ENCODE results near the gene STARD8.
"Not testable (repeated sequence)": the region's sequence is repeated elsewhere in the genome, so short reads cannot be mapped to it uniquely, and the experiment has no call there.

The STARD8 gene, protein sequence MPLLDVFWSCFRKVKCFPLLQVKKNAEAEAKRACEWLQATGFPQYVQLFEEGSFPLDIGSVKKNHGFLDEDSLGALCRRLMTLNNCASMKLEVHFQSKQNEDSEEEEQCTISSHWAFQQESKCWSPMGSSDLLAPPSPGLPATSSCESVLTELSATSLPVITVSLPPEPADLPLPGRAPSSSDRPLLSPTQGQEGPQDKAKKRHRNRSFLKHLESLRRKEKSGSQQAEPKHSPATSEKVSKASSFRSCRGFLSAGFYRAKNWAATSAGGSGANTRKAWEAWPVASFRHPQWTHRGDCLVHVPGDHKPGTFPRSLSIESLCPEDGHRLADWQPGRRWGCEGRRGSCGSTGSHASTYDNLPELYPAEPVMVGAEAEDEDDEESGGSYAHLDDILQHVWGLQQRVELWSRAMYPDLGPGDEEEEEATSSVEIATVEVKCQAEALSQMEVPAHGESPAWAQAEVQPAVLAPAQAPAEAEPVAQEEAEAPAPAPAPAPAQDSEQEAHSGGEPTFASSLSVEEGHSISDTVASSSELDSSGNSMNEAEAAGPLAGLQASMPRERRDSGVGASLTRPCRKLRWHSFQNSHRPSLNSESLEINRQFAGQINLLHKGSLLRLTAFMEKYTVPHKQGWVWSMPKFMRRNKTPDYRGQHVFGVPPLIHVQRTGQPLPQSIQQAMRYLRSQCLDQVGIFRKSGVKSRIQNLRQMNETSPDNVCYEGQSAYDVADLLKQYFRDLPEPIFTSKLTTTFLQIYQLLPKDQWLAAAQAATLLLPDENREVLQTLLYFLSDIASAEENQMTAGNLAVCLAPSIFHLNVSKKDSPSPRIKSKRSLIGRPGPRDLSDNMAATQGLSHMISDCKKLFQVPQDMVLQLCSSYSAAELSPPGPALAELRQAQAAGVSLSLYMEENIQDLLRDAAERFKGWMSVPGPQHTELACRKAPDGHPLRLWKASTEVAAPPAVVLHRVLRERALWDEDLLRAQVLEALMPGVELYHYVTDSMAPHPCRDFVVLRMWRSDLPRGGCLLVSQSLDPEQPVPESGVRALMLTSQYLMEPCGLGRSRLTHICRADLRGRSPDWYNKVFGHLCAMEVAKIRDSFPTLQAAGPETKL

DNA sequence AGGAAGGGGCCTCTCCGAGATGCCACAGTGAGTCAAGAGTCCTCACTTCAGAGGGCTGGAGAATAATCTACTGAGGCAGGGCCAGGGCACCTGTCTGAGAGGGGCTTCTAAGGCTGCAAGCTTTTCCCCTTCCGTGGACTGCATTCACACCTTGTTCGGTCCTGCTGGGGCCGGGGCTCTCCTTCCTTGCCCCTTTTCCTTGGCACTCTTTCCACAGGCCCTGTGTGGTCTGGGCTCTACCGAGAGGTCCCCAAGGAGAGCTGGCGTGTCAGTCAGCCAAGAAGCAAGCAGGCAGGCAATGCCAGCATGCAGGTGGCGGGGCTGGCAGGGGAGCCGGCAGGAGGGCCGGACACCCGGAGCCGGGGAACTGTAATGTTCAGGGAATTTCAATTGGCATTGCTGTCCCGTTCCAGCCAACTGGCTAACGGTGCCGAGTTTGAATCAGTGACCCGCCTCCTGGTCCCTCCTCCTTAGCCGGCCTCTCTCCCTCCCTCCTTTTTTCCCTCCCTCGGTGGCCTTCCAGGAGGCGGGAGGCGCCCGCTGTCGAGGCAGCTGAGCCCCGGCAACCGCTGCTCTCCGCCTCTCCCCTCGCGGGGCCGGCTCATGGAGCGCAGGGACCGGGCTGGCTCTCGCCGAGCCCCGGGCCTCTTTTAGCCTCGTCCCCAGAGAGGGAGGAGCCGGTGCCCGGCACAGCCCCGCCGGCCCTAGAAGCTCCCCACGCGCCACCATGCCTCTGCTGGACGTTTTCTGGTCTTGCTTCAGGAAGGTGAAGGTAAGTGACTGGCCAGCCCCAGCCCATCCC lies at the start of gene STARD8:
TSS of gene STARD8 (plus strand) at position 511 of the 802 bp plus-strand sequence. CDS start at position 728, 217 bp downstream.
- DNase-seq (ENCODE audit: low spot score) = peak; percentile 73

DNA sequence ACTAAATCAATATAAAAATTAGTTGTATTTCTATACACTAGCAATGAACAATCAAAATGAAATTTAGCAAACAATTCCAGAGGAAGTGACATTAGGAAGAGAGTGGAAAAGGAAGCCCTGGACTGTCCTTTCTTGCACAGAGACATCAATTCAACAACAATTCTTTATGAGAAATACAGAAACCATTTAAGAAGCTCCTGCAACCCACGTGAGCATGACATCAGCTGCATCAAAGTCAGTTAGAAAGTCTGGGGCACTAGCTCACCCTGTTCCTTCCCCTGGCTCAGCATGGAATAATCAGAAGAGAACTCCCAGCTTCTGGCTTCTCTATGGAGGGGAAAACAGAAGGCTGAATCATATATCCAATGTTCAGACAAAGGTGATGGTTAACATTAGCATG lies 48.6 kb upstream of the STARD8 start:
- no peak for DNase-seq (ENCODE audit: low spot score)

DNA sequence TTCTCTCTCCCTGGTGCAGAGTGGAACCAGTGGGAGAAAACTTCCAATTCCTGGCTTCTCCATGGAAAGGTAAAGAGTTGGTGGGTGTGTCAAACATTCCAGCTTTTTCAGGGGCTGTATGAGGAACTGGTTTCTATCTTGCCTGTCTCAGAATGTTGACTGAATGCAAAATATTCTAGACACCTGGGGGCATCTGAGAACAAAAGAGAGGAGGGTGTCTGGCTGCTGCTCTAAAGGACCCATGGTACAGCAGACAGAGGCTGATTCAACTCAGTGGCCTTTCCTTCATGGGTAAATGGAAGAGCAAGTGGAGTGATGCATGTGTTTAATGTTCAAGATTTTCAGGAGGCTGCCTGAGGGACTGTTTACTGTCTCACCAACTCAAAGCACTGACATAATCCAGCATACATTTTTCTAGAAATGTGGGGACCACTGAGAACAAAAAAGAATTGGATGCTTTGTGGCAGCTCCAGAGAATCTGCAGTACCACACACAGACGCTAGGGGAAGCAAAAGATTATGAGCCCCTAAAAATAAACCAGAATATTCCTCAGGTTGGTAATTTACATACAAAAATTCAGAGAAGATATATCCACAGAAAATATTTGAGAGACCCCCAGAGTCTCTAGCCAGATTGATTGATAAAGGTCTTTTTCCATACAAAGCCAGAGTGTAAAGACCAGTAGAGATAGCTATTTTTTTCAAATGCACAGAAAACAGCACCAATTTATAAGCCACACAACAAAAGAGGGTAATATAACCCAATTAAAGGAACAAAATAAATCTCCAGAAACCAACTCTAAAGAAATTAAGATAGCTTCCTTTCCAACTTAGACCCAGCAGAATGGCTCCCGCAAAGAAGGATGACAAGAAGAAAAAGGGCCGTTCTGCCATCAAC lies 48.0 kb upstream of the STARD8 start:
- peak; percentile 4 for DNase-seq (ENCODE audit: low spot score)

DNA sequence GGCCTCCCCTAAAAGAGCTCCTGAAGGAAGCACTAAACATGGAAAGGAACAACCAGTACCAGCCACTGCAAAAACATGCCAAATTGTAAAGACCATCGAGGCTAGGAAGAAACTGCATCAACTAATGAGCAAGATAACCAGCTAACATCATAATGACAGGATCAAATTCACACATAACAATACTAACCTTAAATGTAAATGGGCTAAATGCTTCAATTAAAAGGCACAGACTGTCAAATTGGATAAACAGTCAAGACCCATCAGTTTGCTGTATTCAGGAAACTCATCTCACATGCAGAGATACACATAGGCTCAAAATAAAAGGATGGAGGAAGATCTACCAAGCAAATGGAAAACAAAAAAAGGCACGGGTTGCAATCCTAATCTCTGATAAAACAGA lies 43.2 kb upstream of the STARD8 start:
- not testable (repeated sequence) for DNase-seq (ENCODE audit: low spot score)

DNA sequence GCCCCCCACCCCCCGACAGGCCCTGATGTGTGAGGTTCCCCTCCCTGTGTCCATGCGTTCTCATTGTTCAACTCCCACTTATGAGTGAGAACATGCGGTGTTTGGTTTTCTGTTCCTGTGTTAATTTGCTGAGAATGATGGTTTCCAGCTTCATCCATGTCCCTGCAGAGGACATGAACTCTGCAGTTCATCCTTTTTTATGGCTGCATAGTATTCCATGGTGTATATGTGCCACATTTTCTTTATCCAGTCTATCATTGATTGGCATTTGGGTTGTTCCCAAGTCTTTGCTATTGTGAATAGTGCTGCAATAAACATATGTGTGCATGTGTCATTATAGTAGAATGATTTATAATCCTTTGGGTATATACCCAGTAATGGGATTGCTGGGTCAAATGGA lies 32.7 kb upstream of the STARD8 start:
- not testable (repeated sequence) for DNase-seq (ENCODE audit: low spot score)

DNA sequence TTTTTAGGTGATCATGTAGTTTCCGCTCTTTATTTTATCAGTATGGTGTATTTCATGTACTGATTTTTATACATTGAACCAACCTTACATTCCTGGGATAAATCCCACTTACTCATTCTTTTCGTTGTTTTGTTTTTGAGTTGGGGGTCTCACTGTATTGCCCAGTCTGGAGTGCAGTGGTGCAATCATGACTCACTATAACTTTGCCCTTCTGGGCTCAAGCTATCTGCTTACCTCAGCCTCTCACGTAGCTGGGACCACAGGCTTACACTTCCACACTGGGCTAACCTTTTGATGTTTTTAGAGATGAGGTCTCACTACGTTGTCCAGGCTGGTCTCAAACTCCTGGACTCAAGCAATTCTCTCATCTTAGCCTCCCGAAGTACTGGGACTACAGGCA lies 19.5 kb upstream of the STARD8 start:
- no peak for DNase-seq (ENCODE audit: low spot score)

DNA sequence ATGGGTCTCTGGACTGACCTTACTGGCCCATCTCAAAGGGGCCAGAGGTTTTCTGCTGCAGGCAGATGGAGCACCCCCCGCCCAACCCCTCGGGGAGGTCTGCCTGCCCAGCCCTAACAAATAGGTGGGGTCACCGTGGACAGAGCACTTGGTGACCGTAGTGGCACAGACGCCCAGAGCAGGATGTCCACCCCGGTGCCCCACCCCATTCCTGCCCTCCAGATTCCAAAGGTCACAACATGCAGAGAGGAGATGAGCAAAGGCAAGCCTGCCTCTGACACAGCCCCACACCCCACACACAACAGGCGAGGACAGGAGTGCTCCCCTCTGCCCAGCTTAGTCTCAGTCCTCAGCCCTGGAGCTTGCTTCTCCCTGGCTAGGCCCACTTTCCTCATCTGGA lies 17.5 kb upstream of the STARD8 start:
- not testable (repeated sequence) for DNase-seq (ENCODE audit: low spot score)

DNA sequence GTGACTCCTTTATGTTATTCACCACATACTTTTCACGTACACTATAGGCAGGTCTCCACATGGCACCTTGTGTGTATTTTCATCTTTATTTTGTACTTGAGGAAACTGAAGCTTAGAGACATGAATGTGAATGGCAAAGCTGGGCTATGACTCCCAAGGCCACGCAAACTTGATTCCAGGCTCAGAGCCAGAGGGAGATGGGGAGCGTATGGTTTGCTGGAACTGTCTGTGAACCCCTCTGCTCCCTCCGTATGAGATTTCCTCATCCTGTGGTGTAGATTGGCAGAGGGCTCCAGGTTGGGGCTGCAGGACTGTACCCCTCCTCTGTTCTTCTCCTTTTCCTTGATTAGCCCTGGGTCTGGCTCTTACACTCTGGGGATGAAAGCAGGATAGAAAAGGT lies 16.1 kb upstream of the STARD8 start:
- DNase-seq (ENCODE audit: low spot score) = no peak

DNA sequence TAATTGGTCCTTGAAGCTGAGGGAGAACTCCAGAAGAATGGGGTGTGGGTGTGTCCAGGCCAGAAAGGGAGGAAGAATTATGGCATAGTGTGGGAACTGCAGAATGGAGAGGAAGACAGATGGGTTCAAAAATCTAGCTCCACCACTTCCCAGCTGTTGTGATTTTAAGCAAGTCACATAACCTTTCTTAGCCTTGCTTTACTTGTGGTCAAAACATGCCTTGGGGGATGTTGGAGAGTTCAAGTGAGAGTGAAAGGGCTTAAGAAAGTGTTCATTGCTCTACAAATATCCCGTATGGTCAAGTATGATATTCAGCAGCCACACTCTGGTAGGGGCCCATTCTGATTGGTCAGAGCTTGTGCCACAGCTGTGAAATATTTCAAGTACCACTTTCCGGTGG lies 15.0 kb upstream of the STARD8 start:
- no peak for DNase-seq (ENCODE audit: low spot score)

DNA sequence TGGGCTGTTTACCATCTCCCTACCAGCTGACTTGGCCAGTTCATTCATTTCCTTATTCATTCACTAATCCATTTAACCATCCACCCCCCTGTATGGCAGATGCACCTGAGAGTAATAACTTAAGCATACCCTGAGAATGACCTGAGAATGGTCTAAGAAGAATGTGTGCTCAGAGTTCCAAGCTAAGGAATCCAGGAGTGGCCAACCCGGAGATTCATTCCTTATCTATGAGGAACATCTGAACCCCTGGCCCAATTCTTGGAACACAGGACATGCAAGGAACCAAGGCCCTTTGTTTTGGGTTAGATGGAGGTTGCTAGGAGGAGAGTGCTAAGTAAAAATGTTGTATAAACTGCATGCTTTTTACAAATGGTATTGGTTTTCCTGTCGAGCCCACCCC lies 13.5 kb upstream of the STARD8 start:
- DNase-seq (ENCODE audit: low spot score) = no peak

DNA sequence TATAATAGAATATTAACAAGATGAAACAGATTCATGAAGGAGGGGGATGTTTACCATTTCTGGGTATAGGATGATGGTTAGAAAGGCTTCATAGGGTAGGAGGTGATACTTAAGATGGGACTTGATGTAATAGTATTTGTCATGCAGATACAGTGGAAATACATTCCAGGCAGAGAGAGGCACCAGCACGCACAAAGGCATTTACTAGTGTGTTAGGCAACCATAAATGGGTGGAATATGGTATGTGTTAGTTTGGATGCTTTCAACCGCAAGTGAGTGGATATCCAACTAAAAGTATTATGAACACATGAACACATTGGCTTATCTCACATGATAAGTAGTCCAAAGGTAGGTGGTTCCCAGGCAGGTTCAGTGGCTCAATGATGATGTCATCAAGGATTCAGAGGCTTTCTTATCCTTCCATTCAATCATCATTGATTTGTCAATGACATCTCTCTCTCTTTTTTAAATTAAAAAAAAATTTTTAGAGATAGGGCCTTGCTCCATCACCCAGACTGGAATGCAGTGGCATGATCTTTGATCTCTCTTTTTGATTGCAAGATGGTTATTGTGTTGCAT lies 12.7 kb upstream of the STARD8 start:
- no peak for DNase-seq (ENCODE audit: low spot score)

DNA sequence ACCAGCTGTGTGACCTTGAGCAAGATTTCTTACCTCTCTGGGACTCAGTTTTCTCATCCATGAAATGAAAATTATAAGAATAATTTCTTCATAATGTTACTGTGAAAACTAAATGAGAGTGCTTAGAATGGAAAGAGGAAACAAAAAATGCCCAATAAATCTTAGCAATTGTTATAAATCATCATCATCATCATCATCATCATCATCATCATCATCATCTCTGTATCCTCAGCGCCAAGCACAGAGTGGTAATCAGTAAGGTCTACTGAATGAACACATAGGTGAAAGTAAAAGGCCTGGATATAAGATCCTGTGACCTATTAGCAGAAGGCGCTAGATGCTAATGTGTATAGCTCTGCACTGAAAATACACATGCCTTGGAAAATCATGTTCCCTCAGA lies 6.8 kb upstream of the STARD8 start:
- DNase-seq (ENCODE audit: low spot score) = no peak

DNA sequence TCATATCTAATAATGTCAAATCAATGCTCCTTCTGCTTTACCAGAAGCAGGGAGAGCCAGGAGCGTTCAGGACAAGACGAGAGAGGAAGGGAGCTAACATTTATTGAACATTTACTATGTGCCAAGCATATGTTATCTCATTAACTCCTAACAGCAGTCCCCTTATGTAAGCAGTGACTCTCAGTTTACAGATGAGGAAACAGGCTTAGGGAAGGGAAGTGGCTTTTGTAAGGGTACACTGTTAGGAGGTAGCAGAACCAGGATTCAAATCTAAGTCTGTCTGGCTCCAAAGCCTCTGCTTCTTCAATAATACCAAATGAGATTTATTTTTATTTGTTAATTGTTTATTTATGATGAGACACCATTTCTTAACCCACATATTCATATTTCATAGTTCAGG lies 2.6 kb upstream of the STARD8 start:
- DNase-seq (ENCODE audit: low spot score) = no peak

DNA sequence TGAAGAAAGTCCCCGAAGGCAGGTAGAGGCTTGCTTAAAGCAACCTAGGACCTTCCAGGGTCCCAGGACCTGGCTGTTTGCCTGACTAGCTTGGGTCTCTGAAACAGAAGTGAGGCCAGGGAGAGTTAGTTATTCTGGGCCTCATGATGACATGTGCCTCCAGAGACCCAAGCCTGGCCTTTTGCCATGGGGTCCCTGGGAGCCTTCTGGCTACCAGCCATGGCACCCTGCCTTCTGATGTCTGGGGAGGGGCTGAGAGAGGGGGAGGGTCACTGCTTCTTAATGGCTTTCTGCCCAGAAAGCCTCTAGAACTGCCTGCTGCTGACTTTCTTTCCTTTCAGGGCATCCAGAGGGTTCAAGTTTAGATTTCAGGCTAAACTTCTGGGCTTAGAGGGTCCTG lies 1.0 kb upstream of the STARD8 start:
- DNase-seq (ENCODE audit: low spot score) = no peak

DNA sequence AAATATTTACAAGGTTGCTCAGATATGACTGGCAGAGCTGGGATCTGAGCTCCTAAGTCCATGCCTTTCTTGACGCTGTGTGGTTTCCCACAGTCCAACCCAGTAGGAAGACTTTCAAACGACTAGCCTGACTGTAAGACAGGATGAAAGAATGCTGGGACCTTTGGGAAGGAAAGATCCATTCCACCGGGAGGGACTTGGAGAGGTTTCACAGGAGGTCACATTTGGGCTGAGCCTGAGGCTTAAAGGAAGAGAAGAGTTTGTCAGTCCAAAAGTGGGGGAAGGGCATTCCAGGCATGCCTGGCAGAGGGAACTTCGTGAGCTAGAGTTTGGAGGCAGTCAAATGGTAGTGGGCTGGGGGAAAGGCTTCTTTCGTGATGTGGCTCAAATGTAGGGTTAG lies 1.5 kb downstream of the STARD8 start:
- DNase-seq (ENCODE audit: low spot score) = no peak

DNA sequence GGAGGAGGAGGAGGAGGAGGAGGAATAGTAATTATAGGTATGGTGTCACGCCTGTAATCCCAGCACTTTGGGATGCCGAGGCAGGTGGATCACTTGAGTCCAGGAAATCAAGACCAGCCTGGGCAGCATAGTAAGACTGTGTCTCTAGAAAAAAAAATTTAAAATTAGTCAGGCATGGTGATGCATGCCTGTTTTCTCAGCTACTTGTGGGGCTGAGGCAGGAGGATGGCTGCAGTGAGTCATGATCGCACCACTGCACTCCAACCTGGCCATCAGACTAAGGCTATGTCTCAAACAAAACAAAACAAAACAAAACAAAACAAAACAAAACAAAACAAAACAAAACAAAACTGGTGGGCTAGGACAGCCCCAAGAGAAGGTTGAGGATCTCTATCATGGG lies 3.0 kb downstream of the STARD8 start:
- no peak for DNase-seq (ENCODE audit: low spot score)

DNA sequence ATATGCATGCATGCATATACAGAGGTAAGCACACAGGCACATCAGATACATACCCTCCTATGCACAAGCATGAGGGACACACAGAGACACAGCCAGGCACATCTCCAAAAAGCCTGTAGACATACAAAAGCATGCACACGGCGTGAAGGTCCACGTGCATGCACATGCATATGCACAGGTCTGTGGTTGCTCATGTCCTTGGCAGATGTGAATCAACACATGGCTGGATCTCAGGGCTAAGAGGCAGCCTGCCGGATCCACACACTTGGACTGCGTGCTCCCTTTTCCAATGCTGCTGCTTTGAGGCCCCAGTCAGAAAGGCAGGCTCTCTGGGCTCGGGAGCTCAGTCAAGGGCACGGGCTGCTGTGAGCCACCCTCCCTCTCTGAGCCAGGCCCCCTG lies 3.6 kb downstream of the STARD8 start:
- DNase-seq (ENCODE audit: low spot score) = no peak

DNA sequence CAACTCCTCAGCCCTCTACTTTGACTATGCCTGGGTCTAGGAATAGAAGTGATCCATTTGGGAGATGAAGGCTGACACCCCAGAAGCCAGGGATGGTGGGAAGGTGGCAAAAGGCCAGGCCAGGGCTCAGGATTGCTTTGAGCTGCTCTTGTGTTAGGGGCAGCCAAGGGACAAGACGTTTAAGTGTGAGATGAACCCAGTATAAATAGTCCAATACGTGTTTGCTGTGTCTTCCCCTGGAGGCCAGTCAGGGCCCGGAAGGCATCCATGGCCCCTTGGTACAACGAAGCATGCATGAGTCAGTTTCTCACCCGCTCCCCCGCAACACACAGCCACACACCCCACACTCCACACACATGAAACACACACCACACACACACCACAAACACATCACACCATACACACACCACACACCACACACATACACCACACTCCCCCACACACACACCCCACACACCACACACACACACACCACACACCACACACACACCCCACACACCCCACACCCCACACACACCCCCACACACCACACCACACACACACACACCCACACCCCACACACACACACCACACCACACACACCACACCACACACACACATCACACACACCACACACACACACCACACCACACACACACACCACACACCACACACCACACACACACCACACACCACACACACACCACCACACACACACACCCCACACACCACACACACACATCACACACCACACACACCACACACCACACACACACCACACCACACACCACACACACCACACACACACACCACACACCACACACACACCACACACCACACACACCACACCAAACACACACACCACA lies 5.1 kb downstream of the STARD8 start:
- no peak for DNase-seq (ENCODE audit: low spot score)

DNA sequence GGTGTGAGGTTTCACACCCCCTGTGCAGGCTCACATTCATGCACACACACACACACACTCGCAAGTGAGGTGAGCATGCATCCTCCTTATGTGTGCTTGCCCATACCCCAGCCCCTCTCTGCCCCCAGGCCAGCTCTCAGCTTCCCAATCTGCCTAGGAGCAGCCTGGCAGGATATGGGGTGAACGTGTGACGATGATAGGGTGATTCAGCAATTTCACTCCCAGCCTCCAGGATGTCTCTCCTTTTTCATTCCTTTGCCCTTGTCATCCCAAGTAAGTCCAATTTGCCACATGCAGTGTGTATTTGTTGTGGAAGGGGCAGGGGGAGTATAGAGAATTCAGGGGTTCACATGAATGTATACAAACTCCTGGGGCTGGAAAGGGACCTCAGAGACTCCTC lies 7.2 kb downstream of the STARD8 start:
- DNase-seq (ENCODE audit: low spot score) = no peak

DNA sequence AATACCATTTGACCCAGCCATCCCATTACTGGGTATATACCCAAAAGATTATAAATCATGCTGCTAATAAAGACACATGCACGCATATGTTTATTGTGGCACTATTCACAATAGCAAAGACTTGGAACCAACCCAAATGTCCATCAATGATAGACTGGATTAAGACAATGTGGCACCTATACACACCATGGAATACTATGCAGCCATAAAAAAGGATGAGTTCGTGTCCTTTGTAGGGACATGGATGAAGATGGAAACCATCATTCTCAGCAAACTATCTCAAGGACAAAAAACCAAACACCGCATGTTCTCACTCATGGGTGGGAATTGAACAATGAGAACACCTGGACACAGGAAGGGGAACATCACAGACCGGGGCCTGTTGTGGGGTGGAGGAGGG lies 9.0 kb downstream of the STARD8 start:
- not testable (repeated sequence) for DNase-seq (ENCODE audit: low spot score)

All from GM03348 (cell line).